Parathyroid adenoma (tissue), 2 donors: Measurements from ENCODE around the gene NHLH1.

Experiments
- H2AFZ ChIP-seq: fragments of 300-600 bp; sonication (generic); one replicate; pipeline ENCODE4 v1.7.0; 2017; ENCODE audit warnings: antibody characterized with exemption, mild to moderate bottlenecking
- H3K27ac ChIP-seq: fragments of 300-600 bp; sonication (generic); one replicate; pipeline ENCODE4 v1.7.0; 2017
- H3K27me3 ChIP-seq: fragments of 300-600 bp; sonication (generic); one replicate; pipeline ENCODE4 v1.7.0; 2017; ENCODE audit warnings: low read length; ENCODE audit not compliant: control insufficient read depth, insufficient read depth
- H3K36me3 ChIP-seq: fragments of 300-600 bp; sonication (generic); one replicate; pipeline ENCODE4 v1.7.0; 2017; ENCODE audit warnings: low read length; ENCODE audit not compliant: control insufficient read depth, insufficient read depth
- H3K4me1 ChIP-seq: fragments of 300-600 bp; sonication (generic); one replicate; pipeline ENCODE4 v1.7.0; 2017; ENCODE audit warnings: control low read depth
- H3K4me2 ChIP-seq: fragments of 300-600 bp; sonication (generic); one replicate; pipeline ENCODE4 v1.7.0; 2017; ENCODE audit warnings: low read length
- H3K4me3 ChIP-seq: fragments of 300-600 bp; sonication (generic); one replicate; pipeline ENCODE4 v1.7.0; 2017; ENCODE audit warnings: low read depth, low read length
- H3K79me2 ChIP-seq: fragments of 300-600 bp; sonication (generic); one replicate; pipeline ENCODE4 v1.7.0; 2017; ENCODE audit warnings: control low read depth
- H3K9ac ChIP-seq: fragments of 300-600 bp; sonication (generic); one replicate; pipeline ENCODE4 v1.7.0; 2017; ENCODE audit warnings: mild to moderate bottlenecking
- H3K9me3 ChIP-seq: fragments of 300-600 bp; sonication (generic); one replicate; pipeline ENCODE4 v1.7.0; 2017; ENCODE audit warnings: low read length; ENCODE audit not compliant: control insufficient read depth
- TF ChIP-seq, protein P1 (sequence below): fragments of 300-600 bp; sonication (generic); IDR thresholded peaks from one replicate; pipeline ENCODE4 v1.7.0; 2017; ENCODE audit warnings: antibody characterized with exemption, mild to moderate bottlenecking
- donor health status: primary hyperparathyroidism.

NHLH1 gene

GRCh38 chr1:160346463-160346862 is 20.4 kb upstream of the NHLH1 start:
- TF ChIP-seq, protein P1, sequence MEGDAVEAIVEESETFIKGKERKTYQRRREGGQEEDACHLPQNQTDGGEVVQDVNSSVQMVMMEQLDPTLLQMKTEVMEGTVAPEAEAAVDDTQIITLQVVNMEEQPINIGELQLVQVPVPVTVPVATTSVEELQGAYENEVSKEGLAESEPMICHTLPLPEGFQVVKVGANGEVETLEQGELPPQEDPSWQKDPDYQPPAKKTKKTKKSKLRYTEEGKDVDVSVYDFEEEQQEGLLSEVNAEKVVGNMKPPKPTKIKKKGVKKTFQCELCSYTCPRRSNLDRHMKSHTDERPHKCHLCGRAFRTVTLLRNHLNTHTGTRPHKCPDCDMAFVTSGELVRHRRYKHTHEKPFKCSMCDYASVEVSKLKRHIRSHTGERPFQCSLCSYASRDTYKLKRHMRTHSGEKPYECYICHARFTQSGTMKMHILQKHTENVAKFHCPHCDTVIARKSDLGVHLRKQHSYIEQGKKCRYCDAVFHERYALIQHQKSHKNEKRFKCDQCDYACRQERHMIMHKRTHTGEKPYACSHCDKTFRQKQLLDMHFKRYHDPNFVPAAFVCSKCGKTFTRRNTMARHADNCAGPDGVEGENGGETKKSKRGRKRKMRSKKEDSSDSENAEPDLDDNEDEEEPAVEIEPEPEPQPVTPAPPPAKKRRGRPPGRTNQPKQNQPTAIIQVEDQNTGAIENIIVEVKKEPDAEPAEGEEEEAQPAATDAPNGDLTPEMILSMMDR = no peak
- Histone ChIP-seq H3K79me2 (peaks cover 11% of the 10 kb centered on the region), H3K27me3 (no peaks in the 10 kb centered on the region), H3K4me1 (no peaks in the 10 kb centered on the region), H3K36me3 (no peaks in the 10 kb centered on the region), H3K9ac (no peak overlapping the region), H3K27ac (no peak overlapping the region), H2AFZ (no peak overlapping the region), H3K9me3 (no peaks in the 10 kb centered on the region), H3K4me3 (no peak overlapping the region), H3K4me2 (no peak overlapping the region)

DNA sequence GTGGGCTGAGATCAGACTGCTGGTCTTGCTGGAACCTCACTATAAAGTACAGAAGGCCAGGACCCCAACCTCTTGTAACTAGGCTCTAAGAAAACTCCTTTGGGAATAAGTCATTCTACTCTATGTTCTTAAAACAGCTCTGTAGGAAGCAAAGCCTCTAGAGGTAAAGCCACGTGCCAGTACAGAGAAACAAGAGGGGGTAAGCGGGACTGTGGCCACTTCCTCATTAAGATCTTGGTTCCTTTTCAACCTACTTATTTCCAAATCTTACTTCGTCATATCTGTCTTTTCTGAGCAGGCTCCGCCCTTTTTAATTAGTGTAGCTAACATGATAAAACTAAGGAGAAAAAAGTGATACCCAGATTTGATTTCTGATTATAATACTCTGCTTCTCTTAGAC is 19.9 kb upstream of the NHLH1 start:
- H3K27ac ChIP-seq = no peak overlapping the region

GRCh38 chr1:160351629-160352028 is 15.2 kb upstream of the NHLH1 start:
- H3K27me3 ChIP-seq = no peaks in the 10 kb centered on the region
- no peaks in the 10 kb centered on the region for H3K9me3 ChIP-seq
- H3K4me3 ChIP-seq = no peak overlapping the region
- no peaks in the 10 kb centered on the region for H3K4me1 ChIP-seq
- no peak overlapping the region for H3K9ac ChIP-seq
- H3K36me3 ChIP-seq = no peaks in the 10 kb centered on the region
- no peak overlapping the region for H3K27ac ChIP-seq
- no peak overlapping the region for H3K4me2 ChIP-seq
- no peak overlapping the region for H2AFZ ChIP-seq
- H3K79me2 ChIP-seq = no peaks in the 10 kb centered on the region
- TF ChIP-seq, protein P1 = no peak

More for the DNA sequence above, 19.9 kb upstream of the NHLH1 start:
- no peak overlapping the region for H3K4me3 ChIP-seq
- H3K79me2 ChIP-seq = peaks cover 11% of the 10 kb centered on the region
- H2AFZ ChIP-seq = no peak overlapping the region
- H3K27me3 ChIP-seq = no peaks in the 10 kb centered on the region
- no peaks in the 10 kb centered on the region for H3K4me1 ChIP-seq
- TF ChIP-seq, protein P1 = no peak
- no peaks in the 10 kb centered on the region for H3K9me3 ChIP-seq
- H3K4me2 ChIP-seq = no peak overlapping the region
- no peak overlapping the region for H3K9ac ChIP-seq
- H3K36me3 ChIP-seq = no peaks in the 10 kb centered on the region

- Histone ChIP-seq H3K9ac (no peak overlapping the region), H3K4me1 (no peaks in the 10 kb centered on the region), H3K27ac (no peak overlapping the region), H3K79me2 (no peaks in the 10 kb centered on the region), H3K4me2 (no peak overlapping the region), H3K9me3 (no peaks in the 10 kb centered on the region), H3K4me3 (no peak overlapping the region), H3K36me3 (no peaks in the 10 kb centered on the region), H2AFZ (no peak overlapping the region), H3K27me3 (no peaks in the 10 kb centered on the region)
- TF ChIP-seq, protein P1 = no peak
These were observed 14.3 kb upstream of the NHLH1 start for GRCh38 chr1:160352555-160352954.

DNA sequence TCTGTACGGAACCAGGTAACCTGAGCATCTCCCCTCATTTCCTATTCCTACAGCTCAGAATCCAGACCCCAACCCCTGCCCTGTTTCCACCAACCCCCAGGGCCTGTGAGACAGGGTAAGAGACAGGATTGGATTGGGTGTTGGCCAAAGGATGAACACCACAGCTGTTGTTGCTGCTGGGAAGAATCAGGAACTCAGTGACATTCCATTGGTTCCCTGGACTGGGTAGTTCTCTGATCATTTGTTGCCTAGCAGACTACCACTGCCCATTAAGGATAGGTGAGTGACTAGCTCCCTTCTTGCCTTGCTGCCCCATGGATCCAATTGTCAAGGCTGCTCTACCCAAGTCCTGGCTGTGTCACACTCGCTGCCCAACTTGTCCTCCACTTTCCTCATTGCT is 13.6 kb upstream of the NHLH1 start:
- Histone ChIP-seq H3K79me2 (no peaks in the 10 kb centered on the region), H3K4me1 (no peaks in the 10 kb centered on the region), H3K9ac (no peak overlapping the region), H2AFZ (no peak overlapping the region), H3K4me3 (no peak overlapping the region), H3K4me2 (no peak overlapping the region), H3K27me3 (no peaks in the 10 kb centered on the region), H3K27ac (no peak overlapping the region), H3K36me3 (no peaks in the 10 kb centered on the region), H3K9me3 (no peaks in the 10 kb centered on the region)
- TF ChIP-seq, protein P1 = no peak
